HG03354 (cell line): Measurements from ENCODE around the gene ANOS1.
"Not testable (repeated sequence)": the region's sequence is repeated elsewhere in the genome, so short reads cannot be mapped to it uniquely, and the experiment has no call there.

ENCODE experiments used
- ATAC-seq: cut with Tn5 transposase; IDR thresholded peaks from one replicate; pipeline ENCODE4 v1.9.1; 2021; ENCODE audit warnings: mild to moderate bottlenecking; ENCODE audit not compliant: unreplicated experiment, poor library complexity, severe bottlenecking

ANOS1 gene

DNA sequence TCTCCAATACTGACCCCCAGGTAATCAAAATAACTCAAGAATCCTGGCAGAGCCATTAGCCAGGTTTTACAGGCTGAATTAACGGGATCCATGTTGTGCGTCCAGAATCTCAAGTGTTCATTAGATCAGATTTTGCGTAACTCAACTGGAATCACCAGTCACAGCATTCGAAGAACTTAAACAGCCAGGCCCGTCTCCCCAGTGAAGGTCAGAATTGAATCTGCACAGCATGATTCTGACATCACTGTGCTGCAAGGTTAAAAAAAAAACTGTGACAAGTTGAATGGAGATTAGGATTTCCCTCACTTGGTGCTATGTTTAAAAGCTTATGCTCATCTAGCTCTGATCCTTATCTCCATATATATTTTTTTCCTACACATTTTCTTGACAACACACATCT is 96.1 kb downstream of the ANOS1 start:
- no peak for ATAC-seq

DNA sequence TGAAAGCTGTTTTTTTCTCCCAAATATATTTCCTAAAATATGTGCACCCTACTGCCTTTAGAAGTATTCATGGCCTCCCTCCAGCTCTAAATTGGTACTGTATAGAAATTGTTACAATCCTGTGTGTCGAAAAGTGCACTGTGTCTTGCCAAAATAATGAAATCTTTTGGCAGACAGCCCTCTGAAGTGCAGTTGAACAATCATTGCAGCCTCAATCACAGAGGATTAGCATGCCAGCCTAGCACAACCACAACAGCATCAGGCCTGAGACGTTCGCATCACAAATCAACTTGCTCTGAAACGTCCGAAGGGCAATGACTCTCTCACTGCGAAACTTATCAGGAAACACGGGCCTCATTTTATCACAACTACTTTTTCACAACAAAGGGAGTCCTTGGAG is 99.0 kb downstream of the ANOS1 start:
- ATAC-seq = no peak

DNA sequence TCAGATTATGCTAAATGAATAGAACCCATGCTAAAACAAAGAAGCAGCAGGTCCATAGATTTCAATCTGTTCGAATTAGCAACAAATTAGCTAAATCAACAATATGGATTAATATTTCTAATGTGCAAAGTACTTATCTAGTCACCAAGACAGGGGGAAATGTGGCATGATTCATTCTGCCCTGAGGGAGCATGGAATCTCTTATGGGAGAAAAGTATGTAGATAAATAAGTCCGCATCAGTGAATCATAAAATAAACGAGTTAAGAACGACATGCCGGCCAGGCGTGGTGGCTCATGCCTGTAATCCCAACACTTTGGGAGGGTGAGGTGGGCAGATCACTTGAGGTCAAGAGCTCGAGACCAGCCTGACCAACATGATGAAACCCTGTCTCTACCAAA is 102.1 kb downstream of the ANOS1 start:
- ATAC-seq = no peak

DNA sequence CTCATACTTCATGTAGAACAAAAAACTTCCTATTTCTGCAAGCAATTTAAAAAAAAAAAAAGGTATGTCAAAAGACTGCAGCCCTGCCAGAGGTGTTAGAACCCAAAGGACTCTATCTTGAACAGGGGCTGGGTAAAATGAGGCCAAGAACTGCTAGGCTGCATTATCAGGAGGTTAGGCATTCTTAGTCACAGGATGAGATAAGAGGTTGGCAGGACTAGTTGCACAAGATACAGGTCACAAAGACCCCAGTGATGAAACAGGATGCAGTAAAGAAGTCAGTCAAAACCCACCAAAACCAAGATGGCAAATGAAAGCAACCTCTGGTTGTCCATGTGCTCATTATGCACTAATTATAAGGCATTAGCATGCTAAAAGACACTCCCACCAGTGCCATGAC is 104.1 kb downstream of the ANOS1 start:
- no peak for ATAC-seq

DNA sequence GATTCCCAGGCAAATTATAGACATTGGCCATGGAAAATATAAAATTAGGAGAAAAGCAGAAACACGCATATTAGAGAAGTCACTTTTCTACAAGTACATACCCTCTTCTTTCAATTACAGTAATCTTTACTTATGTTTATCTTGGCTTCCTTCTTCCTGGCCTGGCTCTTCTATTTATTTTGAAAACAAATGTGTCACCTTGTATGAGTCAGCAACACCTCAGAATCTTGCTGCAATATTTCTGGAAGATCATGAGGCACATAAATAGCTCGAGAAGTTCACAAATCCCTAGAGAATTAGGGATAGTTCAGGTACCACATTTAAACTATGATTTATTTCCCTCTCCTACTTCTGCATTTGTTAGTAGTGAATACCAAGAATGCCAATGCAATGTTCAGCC is 124.6 kb downstream of the ANOS1 start:
- no peak for ATAC-seq

DNA sequence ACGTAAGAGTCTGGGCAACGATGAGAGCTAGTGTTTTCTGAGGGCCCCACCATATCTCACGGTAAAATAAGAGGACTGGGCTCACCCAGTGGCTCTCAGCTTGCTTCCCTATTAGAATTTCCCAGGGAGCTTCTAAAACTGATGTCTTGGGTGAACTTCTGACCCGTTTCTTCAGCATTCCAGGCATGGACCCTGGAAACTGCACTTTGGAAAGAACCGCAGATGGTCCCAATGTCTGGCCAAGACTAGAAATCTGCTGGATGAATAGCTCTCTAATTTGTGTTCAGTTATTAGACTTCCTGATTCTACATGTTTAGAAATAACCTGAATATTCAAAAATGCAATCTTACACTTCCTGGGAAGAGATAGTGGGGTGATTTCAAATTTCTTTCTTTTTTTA is 127.8 kb downstream of the ANOS1 start:
- ATAC-seq = no peak

DNA sequence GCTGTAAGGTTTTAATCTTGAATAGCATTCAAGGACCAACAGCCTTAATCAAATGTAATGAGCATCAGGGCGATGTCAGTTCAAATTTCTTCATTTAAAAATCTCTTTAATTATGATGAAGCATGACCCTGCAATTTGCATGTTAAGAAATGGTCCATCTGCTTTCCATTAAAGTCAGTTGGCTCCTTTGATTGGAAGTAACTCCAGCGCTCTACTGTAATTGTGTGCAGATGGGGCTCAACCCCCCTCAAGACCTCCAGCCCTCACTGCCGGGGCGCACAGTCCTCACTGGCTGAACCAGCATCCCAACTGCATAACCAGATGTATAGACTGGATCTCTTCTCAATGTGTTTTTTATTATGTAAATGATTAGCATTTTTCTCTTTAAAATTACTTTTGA is 140.4 kb downstream of the ANOS1 start:
- no peak for ATAC-seq

DNA sequence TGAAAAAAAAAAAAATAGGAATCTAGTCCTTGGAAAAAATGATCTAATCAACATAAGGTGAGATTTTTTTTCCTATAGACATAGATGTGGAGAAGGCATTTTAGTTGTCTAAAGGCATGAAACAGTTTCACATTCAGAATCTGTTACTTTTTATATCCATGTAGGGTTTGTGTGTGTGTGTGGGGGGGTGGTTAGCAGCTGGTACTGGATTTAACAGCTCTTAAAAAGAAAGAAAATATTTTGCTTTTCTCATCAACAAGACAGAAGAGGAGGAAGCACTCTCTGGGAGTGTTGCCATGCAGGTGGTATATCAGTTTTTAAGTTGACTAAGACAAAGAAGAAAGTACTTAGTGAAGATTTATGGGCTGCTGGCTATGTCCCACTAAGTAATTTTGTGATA is 145.0 kb downstream of the ANOS1 start:
- ATAC-seq = no peak

DNA sequence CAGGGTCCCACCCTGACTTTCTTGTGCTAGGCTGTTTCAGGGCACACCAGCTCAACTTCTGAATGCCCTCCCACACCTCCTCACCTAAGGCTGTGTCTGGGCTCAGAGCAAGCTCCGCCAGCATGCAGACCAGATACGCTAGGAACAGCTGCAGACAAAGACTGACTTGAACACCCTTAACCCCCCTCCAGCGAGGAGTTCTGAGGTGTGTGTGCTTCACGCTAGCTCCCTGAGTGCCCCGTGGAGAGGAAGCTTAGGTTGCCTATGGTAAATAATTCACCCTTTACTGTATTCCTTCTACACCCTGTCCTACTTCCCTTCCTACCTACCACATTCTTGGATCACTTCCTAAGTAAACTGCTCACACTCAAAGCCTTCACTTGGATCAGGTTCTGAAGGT is 152.3 kb downstream of the ANOS1 start:
- no peak for ATAC-seq

DNA sequence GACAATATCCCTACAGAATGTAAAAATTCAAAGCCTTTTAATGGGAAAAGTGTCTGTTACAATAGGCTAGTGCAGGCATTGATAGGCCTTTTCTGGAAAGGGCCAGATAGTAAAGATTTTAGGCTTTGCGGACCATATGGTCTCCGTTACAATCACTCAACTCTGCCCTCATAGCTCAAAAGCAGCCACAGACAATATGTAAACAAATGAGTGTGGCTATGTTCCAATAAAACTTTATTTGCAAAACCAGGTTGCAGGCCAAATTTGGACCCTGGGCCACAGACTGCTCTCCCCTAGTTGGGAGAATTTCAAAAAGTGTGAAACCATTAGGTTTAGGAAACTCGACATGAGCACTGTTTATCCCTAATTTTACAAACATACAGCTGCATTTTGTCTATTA is 155.1 kb downstream of the ANOS1 start:
- ATAC-seq = no peak

DNA sequence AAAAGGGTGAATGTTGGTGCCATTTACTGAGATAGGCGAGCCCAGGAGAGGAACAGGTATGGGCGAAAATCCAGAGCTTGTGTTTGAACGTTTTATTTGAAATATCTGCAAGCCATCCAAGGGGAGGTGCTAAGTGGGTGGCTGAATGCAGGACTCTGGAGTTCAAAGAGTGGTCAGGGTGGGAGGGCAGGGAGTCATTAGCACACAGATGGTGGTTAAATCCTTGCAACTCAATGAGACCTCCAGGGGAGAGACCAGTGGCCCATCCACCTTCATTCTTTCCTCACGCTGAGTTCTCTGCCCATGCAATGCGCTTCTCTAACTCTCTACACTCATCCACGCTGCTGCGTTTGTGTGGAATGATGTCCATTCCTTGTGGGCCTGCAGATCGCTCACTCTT is 166.2 kb downstream of the ANOS1 start:
- no peak for ATAC-seq

DNA sequence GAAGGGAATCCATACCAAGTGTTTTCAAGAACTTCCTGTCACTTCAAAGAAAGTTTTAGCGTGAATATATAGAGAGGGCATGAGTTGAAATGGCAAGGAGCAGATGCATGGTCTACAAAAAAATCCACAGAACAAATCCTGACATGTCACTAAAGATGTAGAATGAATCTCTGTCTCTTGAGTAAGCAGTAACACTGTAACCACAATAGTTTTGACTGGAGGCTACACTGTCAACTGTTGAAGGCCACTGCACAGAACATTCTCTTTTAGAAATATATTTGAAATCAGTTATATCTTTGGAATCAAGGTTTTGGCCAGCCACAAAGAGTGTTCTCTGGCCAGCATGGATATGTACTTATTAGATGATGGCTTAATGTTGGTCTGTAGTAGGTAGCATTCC is 183.5 kb downstream of the ANOS1 start:
- no peak for ATAC-seq

DNA sequence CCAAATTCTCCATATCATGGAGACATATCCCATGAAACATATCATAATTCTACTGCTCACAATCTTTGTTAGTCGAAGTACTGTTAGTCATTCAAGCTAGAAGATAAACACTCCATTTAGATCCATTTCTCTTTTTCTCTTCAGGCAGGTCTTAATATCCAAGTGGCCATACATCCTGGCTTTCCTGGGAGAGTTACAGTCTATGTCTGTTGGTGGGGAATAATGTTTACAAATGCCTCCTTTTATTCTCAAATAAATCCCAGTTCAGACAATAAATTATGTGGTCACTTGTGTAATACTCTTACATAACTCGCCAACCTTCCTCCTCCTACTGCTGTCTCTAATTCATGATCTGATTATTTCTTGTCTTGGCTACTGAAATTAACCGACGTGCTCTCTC is 185.2 kb downstream of the ANOS1 start:
- ATAC-seq = no peak

DNA sequence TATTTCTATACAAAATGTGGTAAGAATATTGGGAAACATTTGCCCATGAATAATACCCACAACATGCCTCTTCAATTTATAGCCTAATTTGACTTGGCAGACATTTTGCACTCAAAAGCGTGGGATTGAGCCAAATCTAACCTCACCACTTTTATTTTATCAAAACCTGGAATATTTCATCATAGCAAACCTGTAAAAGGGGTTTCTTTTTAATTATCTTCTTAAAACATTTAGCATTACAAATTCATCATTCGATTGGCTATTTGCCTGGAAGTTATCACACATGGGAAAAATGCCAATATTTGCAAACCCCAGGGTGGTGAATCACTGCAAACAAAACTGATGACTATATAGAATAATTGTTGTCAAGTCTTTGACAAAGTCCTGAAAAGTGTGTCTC is 211.1 kb downstream of the ANOS1 start:
- ATAC-seq = no peak

DNA sequence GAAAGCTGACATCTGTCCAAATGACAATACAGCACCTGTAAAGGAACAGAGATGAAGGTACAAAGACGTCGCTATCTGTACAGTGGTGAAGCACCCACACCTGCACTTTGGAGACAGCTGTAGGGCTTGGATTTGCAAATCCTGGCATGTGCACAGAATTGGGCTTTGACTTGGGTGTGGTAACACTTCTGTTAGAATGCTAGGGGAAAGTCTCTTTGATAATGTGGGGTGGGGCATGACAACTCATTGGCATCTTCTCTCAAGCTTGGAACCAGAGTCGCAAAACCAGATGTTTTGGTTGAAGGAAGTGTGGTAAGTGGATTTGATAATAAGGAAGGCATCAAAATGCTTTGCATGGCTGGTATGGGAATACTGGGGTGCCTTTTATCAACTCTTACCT is 211.8 kb downstream of the ANOS1 start:
- no peak for ATAC-seq

DNA sequence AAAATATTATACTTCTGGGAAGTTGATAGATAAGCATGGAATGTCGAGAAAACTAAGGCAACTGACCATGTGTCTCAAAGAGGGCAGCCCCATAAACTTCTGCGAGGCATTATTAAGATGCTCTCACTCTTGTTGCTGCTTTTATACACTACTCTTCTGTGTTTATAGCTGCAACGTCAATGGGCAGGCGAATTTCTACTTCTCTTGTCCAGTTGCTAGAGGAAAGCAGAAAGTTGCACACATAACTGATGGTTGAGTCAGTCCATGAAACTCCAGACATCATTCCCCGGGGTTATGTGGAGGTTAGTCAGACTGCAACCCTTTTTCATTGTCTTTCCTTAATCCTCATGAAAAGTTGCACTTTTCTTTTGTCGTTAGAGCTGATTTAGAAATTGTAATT is 227.5 kb downstream of the ANOS1 start:
- no peak for ATAC-seq

DNA sequence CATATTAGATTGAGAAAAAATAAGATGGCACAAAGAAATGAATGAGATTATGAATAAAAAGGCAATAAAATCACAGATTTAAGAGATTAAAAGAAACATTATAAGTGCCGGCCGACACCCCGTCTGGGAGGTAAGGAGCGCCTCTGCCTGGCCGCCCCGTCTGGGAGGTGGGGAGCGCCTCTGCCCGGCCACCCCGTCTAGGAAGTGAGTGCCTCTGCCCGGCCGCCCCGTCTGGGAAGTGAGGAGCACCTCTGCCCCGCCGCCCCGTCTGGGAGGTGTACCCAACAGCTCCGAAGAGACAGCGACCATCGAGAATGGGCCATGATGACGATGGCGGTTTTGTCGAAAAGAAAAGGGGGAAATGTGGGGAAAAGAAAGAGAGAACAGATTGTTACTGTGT is 229.8 kb downstream of the ANOS1 start:
- not testable (repeated sequence) for ATAC-seq

DNA sequence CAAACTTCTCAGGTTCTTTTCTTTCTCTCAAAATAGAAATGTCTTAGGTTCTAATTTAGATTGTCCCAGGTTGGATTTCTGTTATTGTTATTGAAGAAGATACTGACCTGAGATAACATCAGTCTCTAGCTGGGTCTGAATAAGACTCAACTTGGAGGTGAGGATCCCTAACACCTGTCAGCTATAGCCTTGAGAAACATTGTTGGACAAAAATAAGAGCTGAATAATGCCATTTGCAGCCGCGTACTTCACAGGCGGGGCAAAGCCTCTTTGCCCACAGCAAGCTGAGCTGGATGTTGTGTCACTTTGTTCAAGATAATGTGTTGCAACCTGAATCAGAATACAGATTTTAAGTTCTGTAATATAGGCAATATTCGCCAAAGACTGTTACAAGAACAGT is 231.7 kb downstream of the ANOS1 start:
- no peak for ATAC-seq

DNA sequence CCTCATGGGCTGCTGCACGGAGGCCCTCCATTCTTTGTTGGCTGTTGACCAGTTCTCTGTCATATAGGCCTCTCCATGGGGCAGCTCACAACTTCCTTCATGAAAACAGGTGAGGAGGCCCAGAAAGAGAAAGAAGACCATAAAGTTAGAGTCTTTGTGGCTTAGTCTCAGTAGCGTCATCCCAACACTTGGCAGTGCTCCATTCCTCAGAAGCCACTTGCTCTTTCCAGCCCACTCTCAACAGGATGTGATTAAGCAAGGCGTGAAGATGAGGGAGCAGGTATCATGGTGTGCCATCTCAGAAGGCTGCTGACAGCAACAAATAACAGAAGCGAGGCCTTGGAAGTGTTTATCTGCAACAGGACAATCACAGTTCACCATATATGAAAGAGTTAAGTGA is 236.9 kb downstream of the ANOS1 start:
- not testable (repeated sequence) for ATAC-seq

DNA sequence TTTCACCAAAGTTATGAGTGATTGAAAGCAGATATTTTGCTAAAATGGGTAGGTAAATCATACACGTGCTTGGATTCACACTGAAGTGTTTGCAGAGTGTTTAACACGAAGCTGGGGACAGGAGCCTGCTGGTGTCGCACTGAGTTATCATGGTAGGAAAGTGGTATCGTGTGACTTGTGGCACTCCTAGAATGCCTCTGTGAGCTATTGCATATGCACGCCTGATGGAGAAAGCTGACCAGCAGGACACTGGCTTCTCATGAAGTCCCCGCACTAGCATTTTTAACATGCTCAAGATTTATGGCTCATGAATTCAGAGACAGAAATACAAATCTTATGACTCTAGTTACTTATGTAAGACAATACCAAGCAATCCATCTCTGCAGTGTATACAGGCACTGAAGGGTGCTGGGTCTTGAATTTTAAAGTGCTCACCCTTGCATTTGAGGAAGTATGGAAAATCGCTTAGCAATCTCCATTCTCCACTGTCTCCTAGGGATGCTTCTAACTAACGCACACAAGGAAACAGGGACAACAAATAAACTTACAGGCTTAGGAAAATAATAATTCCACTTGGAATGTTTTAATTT is 247.5 kb downstream of the ANOS1 start:
- no peak for ATAC-seq
